ENCODE measurements around the gene HMX3.

GRCh38 chr10:123097039-123097438 is 38.7 kb upstream of the HMX3 start:
- TF ChIP-seq, protein P1, sequence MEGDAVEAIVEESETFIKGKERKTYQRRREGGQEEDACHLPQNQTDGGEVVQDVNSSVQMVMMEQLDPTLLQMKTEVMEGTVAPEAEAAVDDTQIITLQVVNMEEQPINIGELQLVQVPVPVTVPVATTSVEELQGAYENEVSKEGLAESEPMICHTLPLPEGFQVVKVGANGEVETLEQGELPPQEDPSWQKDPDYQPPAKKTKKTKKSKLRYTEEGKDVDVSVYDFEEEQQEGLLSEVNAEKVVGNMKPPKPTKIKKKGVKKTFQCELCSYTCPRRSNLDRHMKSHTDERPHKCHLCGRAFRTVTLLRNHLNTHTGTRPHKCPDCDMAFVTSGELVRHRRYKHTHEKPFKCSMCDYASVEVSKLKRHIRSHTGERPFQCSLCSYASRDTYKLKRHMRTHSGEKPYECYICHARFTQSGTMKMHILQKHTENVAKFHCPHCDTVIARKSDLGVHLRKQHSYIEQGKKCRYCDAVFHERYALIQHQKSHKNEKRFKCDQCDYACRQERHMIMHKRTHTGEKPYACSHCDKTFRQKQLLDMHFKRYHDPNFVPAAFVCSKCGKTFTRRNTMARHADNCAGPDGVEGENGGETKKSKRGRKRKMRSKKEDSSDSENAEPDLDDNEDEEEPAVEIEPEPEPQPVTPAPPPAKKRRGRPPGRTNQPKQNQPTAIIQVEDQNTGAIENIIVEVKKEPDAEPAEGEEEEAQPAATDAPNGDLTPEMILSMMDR (IDR thresholded peaks at IDR 0.05) = no peak
- TF ChIP-seq POLR2A (IDR thresholded peaks at IDR 0.05) = no peak

Measured in lower leg skin (tissue), 3 donors.